ENCODE measurements around the gene HMGA1.

Gene HMGA1

GRCh38 chr6:34238585-34239499 lies 2.2 kb downstream of the HMGA1 start:
- TF ChIP-seq RAD21 (IDR thresholded peaks at IDR 0.05; ENCODE audit: low read depth) (no peak), USF1 (IDR thresholded peaks at IDR 0.05) (no peak), EGR1 (IDR thresholded peaks at IDR 0.05) (no peak), CREB1 (IDR thresholded peaks at IDR 0.05; ENCODE audit: low read depth) (no peak), FOXM1 (IDR thresholded peaks at IDR 0.05; ENCODE audit: borderline replicate concordance, low read depth) (no peak), TEAD4 (IDR thresholded peaks at IDR 0.05) (no peak), ZBTB7A (IDR thresholded peaks at IDR 0.05; ENCODE audit: low read depth) (no peak), NFIC (IDR thresholded peaks at IDR 0.05) (no peak), CEBPB (IDR thresholded peaks at IDR 0.05) (no peak), REST (IDR thresholded peaks at IDR 0.05; ENCODE audit: low read depth) (no peak), EP300 (IDR thresholded peaks at IDR 0.05; ENCODE audit: borderline replicate concordance) (no peak), TCF12 (IDR thresholded peaks at IDR 0.05; ENCODE audit: low read depth) (no peak), TAF1 (IDR thresholded peaks at IDR 0.05; ENCODE audit: low read depth) (no peak), MAX (IDR thresholded peaks at IDR 0.05) (no peak), YY1 (IDR thresholded peaks at IDR 0.05; ENCODE audit: low read depth) (no peak)

GRCh38 chr6:34239500-34239825 lies 2.8 kb downstream of the HMGA1 start:
- TF ChIP-seq ZBTB7A (IDR thresholded peaks at IDR 0.05; ENCODE audit: low read depth) (no peak), NFIC (IDR thresholded peaks at IDR 0.05) (no peak), YY1 (IDR thresholded peaks at IDR 0.05; ENCODE audit: low read depth) (no peak)

GRCh38 chr6:34239893-34240292 lies 3.2 kb downstream of the HMGA1 start:
- TF ChIP-seq EGR1 (IDR thresholded peaks at IDR 0.05), result no peak

- TF ChIP-seq RAD21 (IDR thresholded peaks at IDR 0.05; ENCODE audit: low read depth) (no peak), TCF12 (IDR thresholded peaks at IDR 0.05; ENCODE audit: low read depth) (no peak), CREB1 (IDR thresholded peaks at IDR 0.05; ENCODE audit: low read depth) (no peak), REST (IDR thresholded peaks at IDR 0.05; ENCODE audit: low read depth) (no peak), MAX (IDR thresholded peaks at IDR 0.05) (no peak), TAF1 (IDR thresholded peaks at IDR 0.05; ENCODE audit: low read depth) (no peak), FOXM1 (IDR thresholded peaks at IDR 0.05; ENCODE audit: borderline replicate concordance, low read depth) (no peak), EP300 (IDR thresholded peaks at IDR 0.05; ENCODE audit: borderline replicate concordance) (no peak), USF1 (IDR thresholded peaks at IDR 0.05) (no peak), CEBPB (IDR thresholded peaks at IDR 0.05) (no peak), NFIC (IDR thresholded peaks at IDR 0.05) (no peak), TEAD4 (IDR thresholded peaks at IDR 0.05) (no peak), ZBTB7A (IDR thresholded peaks at IDR 0.05; ENCODE audit: low read depth) (no peak), YY1 (IDR thresholded peaks at IDR 0.05; ENCODE audit: low read depth) (no peak), EGR1 (IDR thresholded peaks at IDR 0.05) (no peak)
These were observed 3.9 kb downstream of the HMGA1 start for GRCh38 chr6:34240329-34241248.

- TF ChIP-seq ZBTB7A (IDR thresholded peaks at IDR 0.05; ENCODE audit: low read depth), result no peak
- no peak for TF ChIP-seq USF1 (IDR thresholded peaks at IDR 0.05)
- no peak for TF ChIP-seq TCF12 (IDR thresholded peaks at IDR 0.05; ENCODE audit: low read depth)
- TF ChIP-seq FOXM1 (IDR thresholded peaks at IDR 0.05; ENCODE audit: borderline replicate concordance, low read depth), result no peak
- no peak for TF ChIP-seq TEAD4 (IDR thresholded peaks at IDR 0.05)
- TF ChIP-seq EP300 (IDR thresholded peaks at IDR 0.05; ENCODE audit: borderline replicate concordance), result no peak
- TF ChIP-seq REST (IDR thresholded peaks at IDR 0.05; ENCODE audit: low read depth), result no peak
- no peak for TF ChIP-seq CREB1 (IDR thresholded peaks at IDR 0.05; ENCODE audit: low read depth)
- no peak for TF ChIP-seq TAF1 (IDR thresholded peaks at IDR 0.05; ENCODE audit: low read depth)
- TF ChIP-seq NFIC (IDR thresholded peaks at IDR 0.05), result no peak
- TF ChIP-seq EGR1 (IDR thresholded peaks at IDR 0.05), result no peak
- TF ChIP-seq MAX (IDR thresholded peaks at IDR 0.05), result no peak
- no peak for TF ChIP-seq YY1 (IDR thresholded peaks at IDR 0.05; ENCODE audit: low read depth)
- TF ChIP-seq CEBPB (IDR thresholded peaks at IDR 0.05), result no peak
- TF ChIP-seq RAD21 (IDR thresholded peaks at IDR 0.05; ENCODE audit: low read depth), result no peak
These were observed 4.9 kb downstream of the HMGA1 start for GRCh38 chr6:34241351-34242215.
